Measurements from ENCODE around the gene CLDN9. TPM values are rescaled to one million over a fixed set of nuclear protein-coding genes. Genes with fewer than 3 reads are reported as not detected.

CLDN9 gene
- total and polyA plus RNA-seq, 2 donors (not counting 1 experiment from before 2014, with no cell fraction given): 0.04 TPM; not detected in 1

GRCh38 chr16:3015865-3016521 lies 3.3 kb downstream of the CLDN9 start:
- Mint-ChIP-seq H3K4me1 (peaks cover 12% of the 10 kb centered on the region), H3K27me3 (peaks cover 22% of the 10 kb centered on the region), H3K4me3 (peak overlapping the region; percentile 39), H3K27ac (no peak overlapping the region), H3K9me3 (ENCODE audit: insufficient read depth) (no peaks in the 10 kb centered on the region)
- WGBS (ENCODE audit: insufficient coverage): 91% methylated on average over 10 of the region's 13 CpGs
- ATAC-seq (ENCODE audit: low read depth) (no peak), DNase-seq (no peak)
- Histone ChIP-seq H3K9me3 (ENCODE audit: control extremely low read depth in 1 of 3, control insufficient read depth in 2 of 3, insufficient read depth in 1 of 3, low read length in 2 of 3) (peaks cover 0 to 4% (median 0%) of the 10 kb centered on the region in 3 donors), H2AFZ (ENCODE audit: insufficient read depth, low read depth, low read length, poor library complexity, severe bottlenecking) (no peak overlapping the region), H3K27ac (ENCODE audit: low read length in 2 of 2) (no peak overlapping the region), H3K79me2 (ENCODE audit: control insufficient read depth, insufficient read depth, low read length) (no peaks in the 10 kb centered on the region), H3K4me3 (ENCODE audit: control extremely low read depth in 1 of 5, extremely low read depth in 1 of 5, insufficient read depth in 1 of 5, low read depth in 2 of 5, low read length in 4 of 5) (no peak overlapping the region), H3K4me1 (ENCODE audit: control insufficient read depth in 2 of 2, insufficient read depth in 2 of 2, low read length in 2 of 2) (peaks cover 13 to 22% of the 10 kb centered on the region in 2 donors), H3K4me2 (replicated peaks; ENCODE audit: low read depth, low read length, poor library complexity, severe bottlenecking) (no peak overlapping the region), H3K36me3 (replicated peaks in 1 of 2; ENCODE audit: control extremely low read depth in 1 of 2, control insufficient read depth in 1 of 2, extremely low read depth in 1 of 2, insufficient read depth in 2 of 2, low read length in 1 of 2) (no peaks in the 10 kb centered on the region), H3K27me3 (replicated peaks in 1 of 4; ENCODE audit: control extremely low read depth in 1 of 4, control insufficient read depth in 3 of 4, insufficient read depth in 4 of 4, low read length in 3 of 4) (peaks cover 0 to 29% (median 14%) of the 10 kb centered on the region in 4 experiments), H4K20me1 (ENCODE audit: control insufficient read depth, insufficient read depth, low read length, poor library complexity, severe bottlenecking) (no peaks in the 10 kb centered on the region), H3K9ac (ENCODE audit: low read length) (no peak overlapping the region)
- ChIA-PET POLR2A (no interaction called here), CTCF (interaction anchor here (1.4 kb wide), 1 partner anchor 12 kb away, joined by 4 read pairs; no protein-coding TSS in a partner anchor)
- intact Hi-C loops (cut with micrococcal nuclease): no loop called here
- TF ChIP-seq EZH2 (IDR thresholded peaks at IDR 0.05; ENCODE audit: borderline replicate concordance, insufficient read depth, low read depth, low read length, poor library complexity, severe bottlenecking) (no peak), CTCF (IDR thresholded peaks at IDR 0.05) (no peak)

- Histone ChIP-seq H3K27me3 (replicated peaks in 1 of 4; ENCODE audit: control extremely low read depth in 1 of 4, control insufficient read depth in 3 of 4, insufficient read depth in 4 of 4, low read length in 3 of 4) (peaks cover 0 to 20% (median 10%) of the 10 kb centered on the region in 4 experiments), H3K4me1 (ENCODE audit: control insufficient read depth in 2 of 2, insufficient read depth in 2 of 2, low read length in 2 of 2) (peaks cover 21 to 35% of the 10 kb centered on the region in 2 donors), H3K27ac (ENCODE audit: low read length in 2 of 2) (no peak overlapping the region), H3K4me3 (ENCODE audit: control extremely low read depth in 1 of 5, extremely low read depth in 1 of 5, insufficient read depth in 1 of 5, low read depth in 2 of 5, low read length in 4 of 5) (no peak overlapping the region), H3K9ac (ENCODE audit: low read length) (no peak overlapping the region), H3K79me2 (ENCODE audit: control insufficient read depth, insufficient read depth, low read length) (no peaks in the 10 kb centered on the region), H3K9me3 (ENCODE audit: control extremely low read depth in 1 of 3, control insufficient read depth in 2 of 3, insufficient read depth in 1 of 3, low read length in 2 of 3) (peaks cover 0 to 4% (median 0%) of the 10 kb centered on the region in 3 donors), H2AFZ (ENCODE audit: insufficient read depth, low read depth, low read length, poor library complexity, severe bottlenecking) (no peak overlapping the region), H3K4me2 (replicated peaks; ENCODE audit: low read depth, low read length, poor library complexity, severe bottlenecking) (no peak overlapping the region), H3K36me3 (replicated peaks in 1 of 2; ENCODE audit: control extremely low read depth in 1 of 2, control insufficient read depth in 1 of 2, extremely low read depth in 1 of 2, insufficient read depth in 2 of 2, low read length in 1 of 2) (no peaks in the 10 kb centered on the region), H4K20me1 (ENCODE audit: control insufficient read depth, insufficient read depth, low read length, poor library complexity, severe bottlenecking) (no peaks in the 10 kb centered on the region)
- H3K4me1 Mint-ChIP-seq: peaks cover 25% of the 10 kb centered on the region
- no peaks in the 10 kb centered on the region for H3K9me3 Mint-ChIP-seq (ENCODE audit: insufficient read depth)
- no peak overlapping the region for H3K27ac Mint-ChIP-seq
- H3K27me3 Mint-ChIP-seq: peaks cover 22% of the 10 kb centered on the region
- ATAC-seq (ENCODE audit: low read depth): no peak
- no peak for TF ChIP-seq CTCF (IDR thresholded peaks at IDR 0.05)
- no peak for TF ChIP-seq EZH2 (IDR thresholded peaks at IDR 0.05; ENCODE audit: borderline replicate concordance, insufficient read depth, low read depth, low read length, poor library complexity, severe bottlenecking)
- 95% methylated on average over 20 of the region's 20 CpGs for WGBS (ENCODE audit: insufficient coverage)
- intact Hi-C loops (cut with micrococcal nuclease): no loop called here
- ChIA-PET POLR2A (no interaction called here), CTCF (no interaction called here)
- no peak overlapping the region for H3K4me3 Mint-ChIP-seq
- DNase-seq: no peak
Measured at GRCh38 chr16:3017344-3017743, 4.6 kb downstream of the CLDN9 start.
